Epithelial cell of proximal tubule (primary cell): ENCODE data around the gene FNBP1L. TPM values are rescaled to one million over a fixed set of nuclear protein-coding genes. Genes with fewer than 3 reads are reported as not detected.

Experiments
- DNase-seq: peaks from one replicate; pipeline ENCODE4 v3.0.0-alpha.2; 2011; ENCODE audit warnings: low read depth
- H3K4me3 ChIP-seq: 2 replicates; pipeline ENCODE4 v1.5.1; 2011; ENCODE audit warnings: low read depth, mild to moderate bottlenecking, low read length
- total RNA-seq: library from RNA; depleted of rRNA; stranded (reverse); fragments of >200 nt; gene quantifications from 2 replicates; pipeline ENCODE4 v1.2.3, GENCODE V29; 2015
- TF ChIP-seq, protein P1 (sequence below): conservative IDR thresholded peaks from 2 replicates; pipeline ENCODE4 v1.5.1; 2012; ENCODE audit warnings: low read depth, mild to moderate bottlenecking, low read length

Gene FNBP1L
- total RNA-seq, 1 donor from 2014 or later, result 37.6 TPM

DNA sequence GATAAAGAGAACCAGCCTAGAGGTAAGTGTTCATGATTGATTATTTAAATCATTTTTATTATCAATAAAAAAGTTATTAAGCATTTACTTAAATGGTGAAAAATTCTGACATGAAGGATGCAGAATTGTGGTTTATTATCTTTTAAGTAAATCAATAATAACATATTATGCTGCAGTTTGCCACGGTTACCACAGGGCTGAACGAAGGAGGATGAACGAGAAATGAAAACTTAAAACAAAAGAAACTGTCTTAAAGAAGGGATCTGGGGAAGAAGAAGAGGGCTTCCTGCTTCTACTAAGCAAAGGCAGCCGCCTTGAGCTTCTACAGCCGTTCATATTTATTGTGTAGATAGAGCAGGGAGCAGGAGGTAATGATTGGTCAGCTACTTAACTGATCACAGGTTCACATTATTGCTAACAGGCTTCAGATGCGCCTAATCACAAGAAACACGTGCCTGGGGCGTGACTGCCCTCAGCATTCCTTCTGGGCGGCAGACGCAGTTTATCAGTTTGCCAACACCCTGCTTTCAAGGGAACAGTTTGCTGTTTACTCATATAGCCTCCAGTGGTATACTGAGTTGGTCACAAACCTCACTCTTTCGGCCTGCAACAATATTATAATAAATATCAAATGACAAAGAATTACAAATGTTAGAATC, 5.8 kb upstream of the FNBP1L start:
- TF ChIP-seq, protein P1, sequence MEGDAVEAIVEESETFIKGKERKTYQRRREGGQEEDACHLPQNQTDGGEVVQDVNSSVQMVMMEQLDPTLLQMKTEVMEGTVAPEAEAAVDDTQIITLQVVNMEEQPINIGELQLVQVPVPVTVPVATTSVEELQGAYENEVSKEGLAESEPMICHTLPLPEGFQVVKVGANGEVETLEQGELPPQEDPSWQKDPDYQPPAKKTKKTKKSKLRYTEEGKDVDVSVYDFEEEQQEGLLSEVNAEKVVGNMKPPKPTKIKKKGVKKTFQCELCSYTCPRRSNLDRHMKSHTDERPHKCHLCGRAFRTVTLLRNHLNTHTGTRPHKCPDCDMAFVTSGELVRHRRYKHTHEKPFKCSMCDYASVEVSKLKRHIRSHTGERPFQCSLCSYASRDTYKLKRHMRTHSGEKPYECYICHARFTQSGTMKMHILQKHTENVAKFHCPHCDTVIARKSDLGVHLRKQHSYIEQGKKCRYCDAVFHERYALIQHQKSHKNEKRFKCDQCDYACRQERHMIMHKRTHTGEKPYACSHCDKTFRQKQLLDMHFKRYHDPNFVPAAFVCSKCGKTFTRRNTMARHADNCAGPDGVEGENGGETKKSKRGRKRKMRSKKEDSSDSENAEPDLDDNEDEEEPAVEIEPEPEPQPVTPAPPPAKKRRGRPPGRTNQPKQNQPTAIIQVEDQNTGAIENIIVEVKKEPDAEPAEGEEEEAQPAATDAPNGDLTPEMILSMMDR, result no peak
- no peak for DNase-seq

DNA sequence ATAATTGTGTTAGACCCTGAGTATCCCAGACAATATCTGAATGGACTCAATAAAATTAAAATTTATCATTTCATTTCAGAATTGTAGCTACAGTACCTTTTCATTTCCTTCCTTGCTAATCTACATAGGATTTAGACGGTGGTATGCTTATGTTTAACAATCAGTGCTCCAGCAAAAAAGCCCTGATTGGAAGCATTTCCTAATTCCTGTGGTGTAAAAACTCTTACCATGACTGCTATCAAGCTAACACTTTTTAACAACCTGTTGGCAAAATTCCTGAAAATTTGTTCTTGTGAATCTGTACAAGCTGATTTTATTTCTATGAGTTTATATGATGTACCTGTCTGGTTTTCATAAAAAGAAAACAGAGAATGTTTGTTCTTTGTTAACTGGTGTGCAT, 5.2 kb upstream of the FNBP1L start:
- TF ChIP-seq, protein P1, result no peak
- DNase-seq, result no peak
- no peak overlapping the region for H3K4me3 ChIP-seq

More for the DNA sequence above, 5.8 kb upstream of the FNBP1L start:
- no peak overlapping the region for H3K4me3 ChIP-seq

DNA sequence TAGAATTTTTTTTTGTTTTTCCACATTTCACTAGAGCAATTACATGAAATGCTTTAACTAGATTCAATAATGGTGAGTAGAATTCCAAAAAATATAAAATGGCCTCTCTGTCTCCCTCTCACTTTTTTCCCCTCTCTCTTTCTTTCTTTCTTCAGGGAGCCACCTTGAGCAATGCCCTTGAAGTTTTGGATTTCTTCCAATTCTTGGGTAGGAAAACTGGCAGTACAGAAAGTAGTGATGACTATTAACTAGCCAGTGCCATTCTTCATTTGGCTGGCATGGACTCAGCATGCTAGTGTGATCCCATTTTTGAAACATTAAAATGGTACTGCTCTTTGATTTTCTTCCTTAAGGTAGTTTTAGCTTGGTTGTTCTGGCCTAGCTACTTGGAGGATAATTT, 4.5 kb upstream of the FNBP1L start:
- no peak overlapping the region for H3K4me3 ChIP-seq
- TF ChIP-seq, protein P1, result no peak
- DNase-seq, result no peak

DNA sequence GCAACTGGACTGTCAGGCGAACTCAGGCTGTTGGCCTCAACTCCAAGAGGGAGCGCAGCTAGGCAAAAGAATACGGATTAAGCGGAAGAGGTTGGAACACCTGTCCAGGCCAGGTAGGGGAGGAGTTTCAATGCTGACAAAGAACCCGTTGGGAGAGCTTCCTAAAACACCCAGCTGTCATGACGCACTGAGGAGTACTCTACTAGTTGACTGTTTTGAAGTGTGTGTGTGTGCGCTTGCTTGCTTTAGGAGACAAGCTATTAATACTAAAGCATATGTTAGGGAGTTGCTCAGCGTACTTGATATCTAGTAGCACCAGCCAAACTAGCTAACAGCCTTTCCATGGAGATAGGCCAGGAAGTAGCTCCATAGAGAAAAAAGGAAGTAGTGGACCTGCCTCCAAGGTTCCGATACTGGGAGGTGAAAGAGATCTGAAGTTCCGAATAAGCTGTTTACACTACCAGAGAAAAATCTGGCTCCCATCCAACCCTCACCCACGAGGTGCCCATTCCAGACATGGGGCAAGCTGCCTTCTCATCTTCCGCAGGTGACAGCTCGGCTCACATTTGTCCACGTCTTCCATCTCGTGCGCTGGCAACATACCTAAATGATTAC, 974 bp upstream of the FNBP1L start:
- TF ChIP-seq, protein P1, result no peak
- peak overlapping the region; percentile 93 for H3K4me3 ChIP-seq
- no peak for DNase-seq

DNA sequence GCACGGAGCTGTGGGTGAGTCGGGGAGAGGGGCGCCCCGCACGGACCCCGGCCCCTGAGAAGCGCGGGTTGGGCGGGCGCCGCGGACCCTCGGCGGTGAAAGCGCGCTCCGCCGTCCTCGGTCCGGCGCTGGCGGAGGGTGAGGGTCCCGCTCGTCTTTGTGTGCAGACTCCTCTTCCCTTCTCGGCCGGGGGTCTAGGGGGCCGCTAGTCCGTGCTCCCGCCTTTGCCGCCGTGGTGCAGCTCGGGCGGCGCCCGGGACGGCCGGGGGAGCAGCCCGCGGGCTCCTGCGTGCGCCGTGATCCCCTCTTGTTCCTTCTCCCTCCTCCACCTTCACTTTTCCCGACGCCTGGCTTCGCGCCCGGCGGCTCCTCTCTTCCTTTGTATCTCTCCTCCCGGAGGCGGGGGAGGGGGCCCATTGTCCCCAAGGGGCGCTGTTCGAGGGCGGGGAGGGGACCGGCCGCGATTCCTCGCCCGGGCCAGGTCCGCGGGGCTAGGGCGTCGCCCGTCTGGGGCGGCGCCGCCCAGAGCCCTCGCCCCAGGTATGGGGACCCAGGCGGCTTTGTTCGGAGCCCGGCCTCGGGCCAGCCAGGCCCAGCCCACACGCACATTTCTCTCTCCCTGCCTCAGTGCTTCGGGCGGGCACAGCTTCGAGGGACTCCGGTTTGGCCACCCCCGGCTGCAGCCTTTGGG, 519 bp downstream of the FNBP1L start:
- peak overlapping the region; percentile 93 for H3K4me3 ChIP-seq
- TF ChIP-seq, protein P1, result peak; percentile 6
- no peak for DNase-seq

DNA sequence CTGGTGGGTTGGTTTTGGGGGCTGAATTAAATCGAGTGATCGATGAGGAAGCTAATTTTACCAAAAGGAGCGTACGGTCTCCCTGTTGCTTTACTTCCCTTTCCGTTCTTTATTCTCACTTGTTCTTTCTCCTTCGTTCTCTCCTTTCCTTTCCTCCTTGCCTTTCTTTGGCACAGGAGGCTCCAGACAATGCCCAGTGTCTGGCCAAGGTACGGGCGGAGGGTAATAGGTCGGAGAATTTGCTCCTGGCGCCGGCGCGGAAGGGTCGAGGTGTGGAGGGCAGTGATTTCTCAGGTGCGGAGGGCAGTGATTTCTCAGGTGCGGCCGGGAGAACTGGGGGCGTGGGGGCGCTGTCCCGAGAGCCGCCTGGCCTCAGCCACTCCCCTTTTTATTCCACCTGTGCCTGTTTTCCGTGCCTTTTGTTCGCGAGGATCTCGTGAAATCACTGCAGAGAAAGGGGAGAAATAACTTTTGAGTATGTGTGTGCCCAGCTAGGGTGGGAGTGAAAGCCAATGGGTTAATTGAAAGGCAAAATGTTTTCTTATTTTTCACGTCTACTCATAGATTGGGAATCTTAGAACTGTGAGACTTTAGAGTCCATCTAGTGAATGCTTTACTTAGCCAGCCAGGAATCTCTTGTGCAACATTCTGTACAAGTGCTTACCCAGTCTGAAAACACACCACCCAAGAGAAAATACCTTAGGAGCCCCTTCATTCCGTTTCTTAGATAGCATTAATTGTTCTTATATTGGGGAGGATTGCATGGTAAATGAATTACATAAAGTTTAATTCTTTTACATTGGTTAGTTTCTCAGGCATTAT, 1.3 kb downstream of the FNBP1L start:
- H3K4me3 ChIP-seq, result peak overlapping the region; percentile 93
- TF ChIP-seq, protein P1, result peak; percentile 29
- DNase-seq, result peak; percentile 77
